Tibial artery (tissue), 4 donors: ENCODE measurements around the gene CACNB3.
"Not testable (repeated sequence)": the region's sequence is repeated elsewhere in the genome, so short reads cannot be mapped to it uniquely, and the experiment has no call there.

Source experiments
- DNase-seq, 2 donors: peaks; one replicate each; pipeline ENCODE4 v3.0.0-alpha.2; 2019
- H3K27ac ChIP-seq, 2 donors: fragments of 200-600 bp; sonication (generic) in 1 of 2; 1 replicate in 1 of 2; 2 replicates in 1 of 2; pipeline ENCODE4 v1.5.1; 2018 to 2019; ENCODE audit warnings: mild to moderate bottlenecking in 1 of 2
- H3K27me3 ChIP-seq, 2 donors: fragments of 200-600 bp; sonication (generic) in 1 of 2; one replicate each; pipeline versions ENCODE4 v1.5.1 to v1.6.0; 2016 to 2019
- H3K36me3 ChIP-seq, 3 donors: fragments of 200-600 bp; sonication (generic) in 2 of 3; one replicate each; pipeline ENCODE4 v1.5.1; 2016 to 2019; ENCODE audit warnings: mild to moderate bottlenecking in 2 of 3
- H3K4me1 ChIP-seq, 4 donors: fragments of 200-600 bp; sonication (generic) in 2 of 4; 1 replicate in 3 of 4; 2 replicates in 1 of 4; pipeline ENCODE4 v1.5.1; 2016 to 2019
- H3K4me3 ChIP-seq, 2 donors: fragments of 200-600 bp; sonication (generic) in 1 of 2; 1 replicate in 1 of 2; 2 replicates in 1 of 2; pipeline ENCODE4 v1.5.1; 2018 to 2019; ENCODE audit warnings: mild to moderate bottlenecking in 2 of 2
- H3K9me3 ChIP-seq, 3 donors: fragments of 200-600 bp; sonication (generic) in 1 of 3; one replicate each; pipeline ENCODE4 v1.5.1; 2016 to 2019
- CTCF ChIP-seq, 2 experiments: fragments of 200-600 bp in 1 of 2; fragments of 450-650 bp in 1 of 2; IDR thresholded peaks; one replicate each; pipeline ENCODE4 v1.5.1; 2017 to 2019; ENCODE audit warnings: antibody characterized with exemption in 2 of 2, mild to moderate bottlenecking in 1 of 2, moderate library complexity in 1 of 2
- intact Hi-C: fragments of 100-400 bp; cut with DNase I; formaldehyde crosslinking; loops from one replicate; pipeline ENCODE4 v1.15.0; 2023; ENCODE audit warnings: low total_unique reads

The CACNB3 gene

DNA sequence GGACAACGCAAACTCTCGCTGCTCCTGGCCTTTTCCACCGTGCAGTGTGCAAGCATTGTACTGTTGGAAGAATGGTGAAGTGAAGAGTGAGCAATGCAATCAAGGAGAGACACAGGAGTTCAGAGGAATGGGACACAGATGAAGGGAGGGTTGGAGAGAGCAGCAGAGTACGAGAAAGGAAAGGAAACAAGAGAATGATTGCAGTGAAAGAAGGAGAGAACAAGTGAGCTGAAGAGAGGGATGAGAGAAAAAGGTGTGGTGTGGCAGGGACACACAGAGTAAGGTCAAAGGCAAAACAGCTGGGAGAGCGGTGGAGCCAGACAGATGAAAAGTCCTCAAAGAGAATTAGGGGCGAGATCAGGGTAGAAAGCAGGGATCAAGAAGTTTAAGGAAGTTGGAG is 13.0 kb downstream of the CACNB3 start:
- Histone ChIP-seq H3K27me3 (no peaks in the 10 kb centered on the region), H3K36me3 (peaks cover 67 to 100% (median 97%) of the 10 kb centered on the region in 3 donors), H3K4me3 (no peak overlapping the region), H3K9me3 (no peaks in the 10 kb centered on the region), H3K4me1 (no peaks in the 10 kb centered on the region), H3K27ac (no peak overlapping the region)
- no peak for TF ChIP-seq CTCF (IDR thresholded peaks at IDR 0.05)
- intact Hi-C loops, result no loop called here
- DNase-seq, result no peak

GRCh38 chr12:48832321-48833060 is 14.2 kb downstream of the CACNB3 start:
- no peak for DNase-seq
- intact Hi-C loops, result no loop called here

DNA sequence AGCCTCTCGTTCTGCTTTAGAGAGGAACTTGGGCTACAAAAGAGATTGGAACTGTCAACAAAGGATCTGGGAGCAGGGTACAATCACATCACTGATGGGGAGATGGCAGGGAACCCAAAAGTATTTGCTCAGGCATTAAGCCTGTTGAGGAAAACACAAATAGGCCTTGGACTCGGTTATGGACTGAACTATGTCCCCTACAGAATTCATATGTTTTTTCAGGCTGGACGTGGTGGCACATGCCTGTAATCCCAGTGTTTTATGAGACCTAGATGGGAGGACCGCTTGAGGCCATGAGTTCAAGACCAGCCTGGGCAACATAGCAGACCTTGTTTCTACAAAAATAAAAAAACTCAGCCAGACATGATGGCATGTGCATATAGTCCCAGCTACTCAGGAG is 19.8 kb downstream of the CACNB3 start:
- intact Hi-C loops, result no loop called here

More at GRCh38 chr12:48832321-48833060, 14.2 kb downstream of the CACNB3 start:
- H3K4me3 ChIP-seq, result no peak overlapping the region
- no peak overlapping the region for H3K27ac ChIP-seq
- H3K4me1 ChIP-seq, result no peaks in the 10 kb centered on the region
- H3K9me3 ChIP-seq, result no peaks in the 10 kb centered on the region
- peaks cover 80 to 100% (median 97%) of the 10 kb centered on the region in 3 donors for H3K36me3 ChIP-seq
- H3K27me3 ChIP-seq, result no peaks in the 10 kb centered on the region
- no peak for TF ChIP-seq CTCF (IDR thresholded peaks at IDR 0.05)

GRCh38 chr12:48842021-48842420 is 23.7 kb downstream of the CACNB3 start:
- H3K9me3 ChIP-seq, H3K4me1 ChIP-seq, H3K27ac ChIP-seq, H3K27me3 ChIP-seq, DNase-seq, intact Hi-C loops, H3K4me3 ChIP-seq: not testable (repeated sequence)
- peaks cover 58 to 88% (median 79%) of the 10 kb centered on the region in 3 donors for H3K36me3 ChIP-seq

More for the DNA sequence above, 19.8 kb downstream of the CACNB3 start:
- TF ChIP-seq CTCF (IDR thresholded peaks at IDR 0.05), result no peak
- Histone ChIP-seq H3K4me3 (no peak overlapping the region), H3K36me3 (peaks cover 70 to 96% (median 89%) of the 10 kb centered on the region in 3 donors), H3K4me1 (no peaks in the 10 kb centered on the region), H3K27me3 (no peaks in the 10 kb centered on the region), H3K9me3 (no peaks in the 10 kb centered on the region), H3K27ac (no peak overlapping the region)
- DNase-seq, result no peak

DNA sequence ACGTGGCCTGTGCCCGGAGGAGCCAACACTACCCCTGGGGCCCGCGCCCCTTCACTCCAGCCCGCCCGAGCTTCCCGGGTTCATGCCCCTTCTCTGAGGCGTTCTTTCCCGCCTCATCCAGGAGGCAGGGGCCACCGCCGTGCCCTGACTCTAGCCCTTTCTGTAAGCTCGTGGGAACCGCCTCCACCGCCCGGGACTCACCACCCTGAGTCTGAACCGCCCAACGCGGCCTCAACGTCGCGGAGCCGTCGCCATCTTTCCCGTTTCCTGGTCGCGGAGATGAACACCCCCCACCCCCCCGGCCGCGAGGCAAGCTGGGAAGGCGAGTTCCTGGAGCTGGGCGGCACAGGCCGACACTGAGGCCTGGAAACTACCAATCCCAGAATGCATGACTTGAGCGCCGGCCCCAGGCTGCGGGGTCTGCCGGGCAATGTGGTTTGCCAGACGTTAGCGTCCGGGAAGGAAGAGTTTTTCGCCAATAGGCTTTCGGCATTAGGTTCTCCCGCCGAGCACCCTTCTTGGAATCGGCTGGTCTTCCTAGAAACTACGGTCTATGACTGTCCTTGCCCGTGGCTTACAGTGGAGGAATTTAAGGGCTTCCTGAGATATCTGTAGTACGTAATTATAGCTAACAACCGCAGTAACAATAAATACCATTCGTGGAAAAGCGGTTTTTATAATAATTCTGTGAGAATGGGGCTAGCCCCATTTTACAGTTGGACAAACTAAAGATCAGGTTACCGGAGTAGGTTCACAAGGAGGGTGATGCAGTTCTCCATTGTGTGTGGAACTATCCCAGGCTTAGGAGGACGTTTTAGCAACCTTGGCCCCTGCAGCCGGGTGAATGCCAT is 33.8 kb downstream of the CACNB3 start, which contains the start of gene DDX23:
DDX23 (minus strand) TSS at position 281 of the 851 bp plus-strand sequence. CDS start 6,381 bp downstream, outside the sequence.
- intact Hi-C loops, result loop anchor here (5.0 kb wide), 1 partner anchor 85 kb away; no protein-coding TSS in a partner anchor
- peaks cover 0 to 4% (median 0%) of the 10 kb centered on the region in 3 donors for H3K36me3 ChIP-seq
- peaks cover 0 to 30% (median 21%) of the 10 kb centered on the region in 4 donors for H3K4me1 ChIP-seq
- H3K4me3 ChIP-seq, result peak within 1 kb of the TSS; percentile 73 to 97
- TF ChIP-seq CTCF (IDR thresholded peaks at IDR 0.05), result no peak
- H3K9me3 ChIP-seq, result no peaks in the 10 kb centered on the region
- DNase-seq, result peak; percentile 95 to 98
- H3K27me3 ChIP-seq, result no peaks in the 10 kb centered on the region
- H3K27ac ChIP-seq, result peak within 1 kb of the TSS; percentile 84 to 90
